Stimulated activated CD8-positive, alpha-beta memory T cell treated with anti-CD3 and anti-CD28 coated beads, Interleukin-12 subunit alpha, Interleukin-12 subunit beta, amount 100 ng/mL, for 24 hours (primary cell): ENCODE data around the gene PNLIPRP2.

Experiments used
- DNase-seq: peaks from one replicate; pipeline ENCODE4 v3.0.0-alpha.2; 2020; ENCODE audit errors: extremely low read depth

Gene PNLIPRP2

DNA sequence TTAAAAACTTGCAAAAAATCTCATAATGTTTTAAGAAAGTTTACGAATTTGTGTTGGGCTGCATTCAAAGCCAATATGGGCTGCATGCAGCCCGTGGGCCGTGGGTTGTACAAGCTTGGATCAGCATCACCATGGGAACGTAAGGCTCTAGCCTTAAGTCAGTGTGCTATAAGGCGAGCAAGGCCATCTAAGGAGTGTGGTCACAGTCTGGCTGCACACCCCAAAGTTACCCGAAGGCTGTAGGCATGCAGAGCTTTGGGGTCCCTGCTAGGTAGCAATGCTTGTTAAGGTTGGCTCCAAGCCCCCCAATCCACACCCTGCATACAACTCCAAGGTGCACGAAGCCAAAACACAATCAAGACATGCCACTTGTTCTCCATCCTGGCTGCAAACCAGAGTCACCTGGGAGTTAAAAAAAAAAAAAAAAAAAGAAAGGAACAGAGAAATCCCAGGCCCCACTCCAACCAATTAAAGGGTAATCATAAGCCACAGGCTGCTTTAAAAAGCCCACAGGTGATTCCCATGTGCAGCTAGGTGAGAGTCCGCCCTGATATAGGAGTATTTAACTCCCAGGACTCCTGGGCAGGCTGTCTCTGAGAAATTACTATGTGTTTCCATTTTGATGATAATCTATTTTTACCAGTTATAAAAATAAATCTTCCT lies 8.5 kb upstream of the PNLIPRP2 start:
- no peak for DNase-seq

DNA sequence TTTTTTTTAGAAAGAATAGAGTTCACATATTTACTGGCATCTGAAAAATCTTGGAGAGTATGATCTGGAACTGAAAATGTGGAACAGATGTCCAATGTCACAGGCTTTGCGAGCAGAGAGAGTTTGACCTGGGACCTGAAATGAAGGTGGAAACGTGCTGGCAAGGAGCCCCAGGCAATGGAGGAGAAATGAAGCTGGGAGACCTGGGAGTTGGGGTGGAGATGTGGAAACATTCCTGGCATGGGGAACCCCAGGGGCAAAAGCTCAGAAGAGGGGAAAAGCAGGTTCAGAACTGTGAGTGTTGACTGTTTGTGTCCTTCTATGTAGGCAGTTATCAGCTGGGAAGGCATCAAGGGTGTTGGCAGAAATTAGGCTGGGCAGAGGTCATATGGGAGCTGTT lies 7.3 kb upstream of the PNLIPRP2 start:
- no peak for DNase-seq

DNA sequence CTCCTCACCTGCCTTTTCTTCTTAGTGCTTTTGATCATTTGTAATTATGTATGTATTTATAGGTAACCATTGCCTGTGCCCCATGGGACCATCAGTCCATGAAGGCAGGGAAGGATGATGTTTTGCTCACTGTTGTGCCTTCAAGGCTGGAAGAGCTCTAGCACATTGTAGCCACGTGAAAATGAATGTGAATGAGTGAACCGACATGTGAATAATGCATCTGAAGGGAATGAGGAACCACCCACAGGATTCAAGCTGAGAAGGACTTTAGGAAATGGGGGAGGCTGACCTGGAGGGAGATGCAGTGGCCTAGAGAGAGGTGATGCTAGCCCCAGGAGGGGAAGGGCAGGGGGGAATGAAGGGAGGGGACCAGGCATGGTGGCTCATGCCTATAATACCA lies 6.0 kb upstream of the PNLIPRP2 start:
- no peak for DNase-seq

DNA sequence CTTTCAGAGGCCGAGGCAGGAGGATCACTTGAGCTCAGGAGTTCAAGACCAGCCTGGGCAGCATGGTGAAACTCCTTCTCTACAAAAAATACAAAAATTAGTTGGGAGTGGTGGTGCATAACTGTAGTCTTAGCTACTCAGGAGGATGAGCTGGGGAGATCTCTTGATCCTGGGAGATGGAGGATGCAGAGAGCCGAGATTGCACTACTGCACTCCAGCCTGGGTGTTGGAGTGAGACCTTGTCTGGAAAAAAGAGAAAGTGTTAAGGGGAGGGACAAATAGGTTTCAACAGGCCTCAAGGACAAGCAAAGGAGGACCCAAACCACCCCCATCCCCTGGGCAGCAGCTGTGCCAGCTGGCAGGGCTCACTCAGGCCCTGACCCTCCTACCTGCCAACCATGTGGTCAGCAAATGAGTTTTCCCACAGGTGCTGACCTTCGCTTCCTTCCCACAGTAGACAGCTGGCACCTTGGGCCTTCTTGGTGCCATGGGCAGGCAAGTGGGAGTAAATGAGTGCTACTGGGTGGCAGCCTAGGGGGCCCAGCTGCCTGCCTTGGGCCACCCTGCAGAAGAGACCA lies 5.5 kb upstream of the PNLIPRP2 start:
- DNase-seq, result no peak

DNA sequence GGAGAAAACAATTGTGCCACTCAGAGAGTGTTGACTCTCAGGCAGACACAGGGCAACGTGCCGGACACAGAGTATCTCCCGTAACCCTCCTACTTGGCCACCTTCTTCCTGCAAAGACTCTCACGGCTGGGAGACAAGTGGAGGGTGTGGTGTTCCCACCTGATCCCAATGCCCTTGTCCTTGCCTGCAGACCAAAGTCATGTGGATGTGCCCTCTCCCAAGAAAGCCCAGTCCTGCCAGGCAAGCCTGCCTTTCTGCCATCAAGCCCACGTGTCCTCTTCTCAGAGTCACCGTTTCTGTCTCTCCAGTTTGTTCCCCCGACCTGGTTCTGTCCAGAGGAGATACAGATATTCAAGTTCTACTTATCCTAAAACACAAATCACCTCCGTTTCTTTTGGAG lies 723 bp downstream of the PNLIPRP2 start:
- DNase-seq, result no peak

DNA sequence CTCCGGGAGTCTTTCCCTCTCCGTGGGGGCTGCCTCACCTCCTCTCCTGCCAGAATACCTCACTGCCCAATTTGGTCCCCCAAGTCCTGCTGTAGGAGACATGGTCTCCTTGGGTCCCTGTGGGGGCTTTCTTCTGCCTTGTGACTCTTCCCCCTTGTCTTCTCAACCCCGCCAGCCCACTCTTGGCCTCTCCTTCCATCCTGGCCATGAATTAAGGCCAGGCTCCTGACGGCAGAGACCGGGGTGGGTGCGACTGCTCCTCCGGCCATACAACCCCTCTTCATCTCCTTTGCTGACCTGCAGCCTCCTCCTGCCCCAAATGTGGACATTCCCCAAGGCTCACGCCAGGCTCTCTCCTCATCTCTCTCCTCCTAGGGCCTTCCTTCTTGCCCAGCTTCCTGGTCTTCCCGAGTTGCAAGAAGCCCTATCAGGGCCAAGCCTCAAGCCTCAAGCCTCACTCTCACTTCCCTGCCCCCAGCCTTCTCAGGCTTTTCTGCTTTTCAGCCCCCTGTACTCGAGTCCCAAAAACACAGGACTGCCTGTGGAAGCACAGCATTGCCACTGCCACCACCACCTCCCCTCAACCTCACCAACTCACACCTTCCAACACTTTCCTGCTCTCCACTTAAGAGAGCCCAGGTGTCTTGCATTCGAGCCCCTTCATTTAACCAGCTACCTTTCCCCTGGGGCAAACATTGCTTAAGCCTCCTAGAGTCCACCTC lies 1.3 kb downstream of the PNLIPRP2 start:
- DNase-seq, result no peak

DNA sequence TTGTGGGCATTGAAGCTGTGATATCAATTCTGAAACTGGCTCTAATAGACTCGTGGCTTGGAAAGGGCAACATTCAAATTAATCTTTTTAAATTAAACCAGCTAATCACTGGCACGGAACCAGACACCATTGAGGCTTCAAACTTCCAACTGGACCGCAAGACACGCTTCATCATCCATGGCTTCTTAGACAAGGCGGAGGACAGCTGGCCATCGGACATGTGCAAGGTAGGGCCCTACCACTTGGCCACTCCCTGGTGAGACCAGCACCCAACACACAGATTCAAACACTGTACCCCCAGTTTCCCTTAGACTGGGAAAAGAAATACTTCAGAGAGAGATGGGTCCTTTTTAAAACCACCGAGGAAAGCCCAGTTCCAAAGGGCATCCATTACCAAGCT lies 5.1 kb downstream of the PNLIPRP2 start:
- DNase-seq, result no peak

DNA sequence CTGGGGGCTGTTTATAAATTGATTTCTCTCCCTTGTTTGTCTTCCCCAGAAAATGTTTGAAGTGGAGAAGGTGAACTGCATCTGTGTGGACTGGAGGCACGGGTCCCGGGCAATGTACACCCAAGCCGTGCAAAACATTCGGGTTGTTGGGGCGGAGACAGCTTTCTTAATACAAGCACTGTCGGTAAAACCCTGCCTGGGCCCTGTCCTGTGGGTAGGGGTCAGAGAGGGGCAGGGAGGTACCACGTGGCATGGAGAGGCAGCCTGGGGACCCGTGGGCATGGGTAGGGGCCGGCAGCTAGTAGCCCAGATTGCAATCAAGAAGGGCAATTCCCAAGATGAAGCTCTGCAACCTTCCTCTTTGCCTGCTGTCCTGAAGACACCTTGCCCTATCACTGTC lies 6.1 kb downstream of the PNLIPRP2 start:
- no peak for DNase-seq

DNA sequence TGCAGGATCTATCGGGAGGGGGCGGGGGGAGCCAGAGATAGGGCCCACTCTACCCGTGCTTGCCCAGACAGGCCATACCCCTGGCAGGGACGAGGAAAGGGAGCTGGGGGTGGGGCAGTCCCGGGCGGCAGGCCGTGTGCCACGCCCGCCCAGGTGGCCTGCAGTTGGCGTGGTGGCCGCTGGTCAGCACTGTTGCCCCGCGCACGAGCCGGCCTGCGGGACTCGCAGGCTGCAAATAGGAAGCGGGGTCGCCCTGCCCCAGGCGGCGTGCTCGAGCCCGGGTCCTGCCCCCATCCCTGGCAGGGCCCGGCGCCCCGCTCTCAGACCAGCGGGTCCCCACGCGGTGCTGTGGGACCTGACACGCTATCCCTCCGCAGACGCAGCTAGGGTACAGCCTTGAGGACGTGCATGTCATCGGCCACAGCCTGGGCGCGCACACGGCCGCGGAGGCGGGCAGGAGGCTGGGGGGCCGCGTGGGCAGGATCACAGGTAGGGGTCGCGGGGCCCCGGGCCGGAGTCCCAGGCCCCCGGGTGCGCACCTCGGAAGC lies 6.7 kb downstream of the PNLIPRP2 start:
- DNase-seq, result no peak

DNA sequence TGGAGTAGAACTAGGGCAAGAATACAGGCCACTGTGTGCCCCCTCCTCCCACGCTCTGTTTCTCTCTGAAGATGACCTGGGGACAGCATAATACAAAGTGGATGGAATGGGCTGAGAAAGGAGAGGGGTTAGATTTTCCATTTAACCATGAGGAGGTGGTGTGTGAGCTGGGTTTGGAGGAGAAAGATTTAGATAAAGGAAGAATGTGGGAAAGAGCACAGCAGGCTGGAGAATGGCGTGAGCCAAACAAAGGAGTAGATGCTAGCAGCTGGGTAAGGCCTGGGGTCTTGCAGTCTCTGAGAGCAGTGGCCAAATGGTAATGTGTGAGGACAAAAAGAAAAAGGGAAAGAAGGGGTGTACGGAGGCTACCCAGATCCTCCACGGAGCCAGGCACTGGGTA lies 8.6 kb downstream of the PNLIPRP2 start:
- DNase-seq, result no peak

DNA sequence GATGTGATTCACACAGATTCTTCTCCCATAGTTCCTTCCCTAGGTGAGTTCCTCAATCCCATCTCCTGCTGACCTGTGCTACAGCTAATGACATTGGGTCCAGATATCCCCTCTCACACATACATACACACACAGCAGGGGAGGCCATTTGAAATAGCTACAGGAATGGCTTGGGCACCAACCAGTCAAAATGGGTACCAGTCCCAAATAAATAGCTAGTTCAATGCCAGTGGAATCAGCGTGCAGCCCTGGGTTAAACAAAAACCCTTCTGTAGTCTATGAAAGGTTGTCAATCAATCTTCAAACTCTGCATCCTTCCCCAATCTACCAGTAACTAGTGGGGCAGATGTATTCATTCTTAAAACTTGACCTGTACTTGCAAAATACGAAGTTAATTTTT lies 9.3 kb downstream of the PNLIPRP2 start:
- DNase-seq, result no peak

DNA sequence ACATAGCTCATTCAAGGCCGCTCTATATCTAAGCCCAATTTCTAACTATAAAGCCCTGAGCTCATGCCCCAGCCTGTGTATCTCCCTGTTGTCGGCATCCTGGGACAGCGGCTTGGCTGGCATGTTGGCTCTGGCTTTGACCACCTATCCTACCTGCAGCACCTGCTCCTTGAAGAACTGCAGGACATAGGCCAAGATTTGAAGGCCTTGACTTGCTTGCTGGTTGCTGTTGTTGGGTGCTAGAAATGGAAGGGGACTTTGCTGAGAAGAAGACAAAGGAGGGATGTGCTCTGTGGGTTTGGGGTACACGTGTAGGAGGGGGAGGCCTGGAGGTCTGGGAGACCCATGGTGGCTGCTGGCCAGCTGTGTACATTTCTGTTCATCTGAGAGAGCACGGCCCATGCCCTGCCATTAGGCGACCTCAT lies 11.1 kb downstream of the PNLIPRP2 start:
- DNase-seq, result no peak

DNA sequence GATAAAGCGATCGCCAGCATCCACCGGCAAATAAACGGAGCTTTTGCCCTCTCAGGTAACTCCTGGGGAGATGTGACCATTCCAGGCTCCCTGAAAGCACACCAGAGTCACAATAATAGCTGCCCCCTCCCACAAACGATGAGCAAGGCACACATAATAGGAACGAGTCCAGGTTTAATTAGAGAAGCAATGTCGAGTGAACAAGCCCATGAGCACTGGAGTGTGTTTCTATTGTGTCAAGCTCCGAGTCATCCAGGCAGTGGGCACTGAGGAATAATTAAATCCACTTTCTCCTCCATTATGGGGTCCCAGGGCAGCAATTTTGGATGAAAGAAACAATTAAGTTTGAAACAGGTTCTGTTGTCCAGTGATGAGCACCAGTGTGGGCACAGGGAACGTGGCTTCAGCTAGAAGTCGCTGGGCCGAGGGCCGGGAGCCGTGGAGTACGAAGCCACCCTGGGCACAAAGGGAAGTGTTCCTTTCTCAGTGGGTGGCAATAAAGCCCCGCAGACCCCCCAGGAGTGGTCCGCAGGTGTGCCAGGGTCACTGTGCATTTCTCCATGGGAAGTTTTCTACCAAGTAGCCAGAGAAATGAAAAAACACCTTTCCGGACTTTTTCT lies 12.0 kb downstream of the PNLIPRP2 start:
- no peak for DNase-seq

DNA sequence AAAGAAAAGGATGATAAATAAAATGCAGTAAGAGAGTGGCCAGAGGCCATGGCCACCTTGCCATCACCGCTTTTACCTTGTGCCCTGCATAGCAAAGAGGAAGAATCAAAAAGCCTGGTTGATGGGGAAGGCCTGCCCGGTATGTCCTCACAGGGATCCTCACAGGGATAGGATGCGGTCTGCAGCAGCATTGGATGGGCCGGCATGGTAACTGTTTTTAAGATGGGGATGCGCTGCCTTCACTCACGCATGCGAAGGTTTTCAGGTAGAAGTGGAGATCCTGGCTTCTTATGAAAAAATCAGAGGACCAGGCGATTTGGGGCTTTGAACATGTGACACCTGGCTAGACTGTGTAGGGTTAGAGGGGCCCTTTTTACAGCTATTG lies 12.5 kb downstream of the PNLIPRP2 start:
- DNase-seq, result no peak

DNA sequence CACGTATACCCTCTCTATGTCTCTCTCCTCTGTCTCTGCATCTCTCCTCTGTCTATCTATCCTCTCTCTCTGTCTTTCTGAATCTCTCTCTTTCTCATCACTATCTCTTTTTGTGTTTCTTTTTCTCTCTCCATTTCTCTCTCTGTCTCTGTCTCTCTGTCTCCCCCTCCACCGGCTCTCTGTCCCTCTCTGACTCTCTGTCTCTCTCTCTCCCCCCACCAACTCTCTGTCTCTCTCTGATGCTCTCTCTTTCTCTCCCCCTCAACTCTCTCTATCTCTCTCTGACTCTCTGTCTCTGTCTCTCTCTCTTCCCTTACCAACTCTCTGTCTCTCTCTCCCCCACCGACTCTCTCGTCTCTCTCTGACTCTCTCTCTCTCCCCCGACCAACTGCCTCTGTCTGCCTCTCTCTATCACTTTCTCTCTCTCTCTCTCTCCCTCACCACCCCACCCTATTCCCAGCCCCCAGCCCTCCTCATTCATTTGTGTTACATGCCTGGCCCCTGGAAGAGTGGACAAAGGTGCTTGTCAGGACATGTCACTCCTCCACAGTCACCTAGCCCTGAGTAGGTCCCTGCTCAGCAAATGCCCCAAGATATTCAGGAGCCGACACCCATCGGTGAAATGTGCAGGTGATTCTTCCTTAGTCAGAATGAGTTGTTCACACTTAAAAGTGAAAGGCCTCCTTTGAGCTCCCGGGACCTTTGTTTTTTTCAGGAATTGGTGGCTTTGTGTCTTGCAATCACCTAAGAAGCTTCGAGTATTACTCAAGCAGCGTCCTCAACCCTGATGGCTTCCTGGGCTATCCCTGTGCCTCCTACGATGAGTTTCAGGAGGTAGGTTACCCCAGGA lies 13.6 kb downstream of the PNLIPRP2 start:
- DNase-seq, result no peak

DNA sequence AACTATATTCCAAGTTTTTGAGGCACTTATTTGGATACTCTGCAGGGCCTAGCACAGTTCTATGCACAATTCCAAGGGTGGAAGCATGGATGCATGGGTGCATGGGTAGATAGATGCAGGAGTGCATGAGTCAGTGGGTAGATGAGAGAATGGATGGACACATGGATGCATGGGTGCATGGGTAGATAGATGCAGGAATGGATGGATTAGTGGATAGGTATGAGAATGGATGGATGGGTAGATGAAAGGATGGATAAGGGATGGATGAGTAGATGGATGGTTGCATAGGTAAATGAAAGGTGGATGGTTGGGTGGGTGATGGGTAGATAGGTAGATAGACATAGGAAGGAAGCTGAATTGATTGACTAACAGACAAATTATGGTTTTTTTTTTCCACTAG lies 15.6 kb downstream of the PNLIPRP2 start:
- DNase-seq, result no peak

DNA sequence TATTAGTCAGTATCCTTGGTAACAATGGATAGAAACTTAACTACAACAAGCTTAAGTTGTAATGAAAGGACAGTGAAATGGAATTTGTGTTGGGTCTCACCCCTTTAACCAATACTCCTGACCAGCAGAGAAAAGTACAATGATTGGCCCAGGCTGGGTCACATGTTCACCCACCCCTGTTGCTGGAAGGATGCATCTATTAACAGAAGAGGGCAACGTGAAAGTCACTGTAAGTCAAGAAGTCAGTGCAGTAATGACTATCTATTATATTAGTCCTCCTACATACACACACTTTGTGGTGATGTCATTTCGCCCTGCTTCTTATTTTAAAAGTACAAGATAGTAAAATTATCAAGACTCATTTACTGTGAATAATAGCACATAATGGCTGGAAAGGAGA lies 16.2 kb downstream of the PNLIPRP2 start:
- no peak for DNase-seq

DNA sequence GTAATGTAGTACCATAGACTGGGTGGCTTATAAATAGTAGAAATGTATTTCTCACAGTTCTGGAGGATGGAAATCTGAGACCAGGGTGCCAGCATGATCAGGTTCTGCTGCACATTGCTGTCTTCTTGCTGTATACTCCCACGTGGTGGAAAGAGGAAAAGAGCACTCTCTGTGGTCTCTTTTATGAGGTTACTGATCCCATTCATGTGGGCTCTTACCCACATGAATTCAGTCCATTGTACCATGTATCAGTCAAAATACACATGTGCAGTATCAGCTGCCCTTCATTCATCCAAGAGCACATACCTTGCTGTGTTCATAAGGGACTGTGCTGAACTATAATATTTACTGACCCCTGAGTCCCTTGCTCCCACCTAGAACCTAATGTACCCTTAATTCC lies 17.1 kb downstream of the PNLIPRP2 start:
- no peak for DNase-seq

DNA sequence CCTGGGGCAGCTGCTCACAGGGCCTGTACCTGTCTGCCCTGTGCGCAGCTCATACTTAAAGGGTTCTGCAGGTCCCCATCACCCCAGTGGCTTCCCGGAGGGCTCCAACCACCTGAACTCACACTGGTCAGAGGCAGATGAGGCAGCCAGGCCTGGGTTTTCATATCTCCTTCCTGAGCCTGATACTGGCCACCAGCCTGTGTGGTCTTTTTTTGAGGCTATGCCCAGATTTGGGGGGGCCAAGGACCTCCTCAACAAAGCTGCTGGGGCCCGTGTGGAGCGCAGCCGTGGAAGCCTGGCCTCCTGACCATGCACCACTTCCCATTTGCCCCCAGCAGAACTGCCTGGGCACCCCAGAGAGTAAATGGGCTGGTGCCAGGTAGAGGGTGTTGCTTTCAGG lies 25.7 kb downstream of the PNLIPRP2 start:
- DNase-seq, result no peak

DNA sequence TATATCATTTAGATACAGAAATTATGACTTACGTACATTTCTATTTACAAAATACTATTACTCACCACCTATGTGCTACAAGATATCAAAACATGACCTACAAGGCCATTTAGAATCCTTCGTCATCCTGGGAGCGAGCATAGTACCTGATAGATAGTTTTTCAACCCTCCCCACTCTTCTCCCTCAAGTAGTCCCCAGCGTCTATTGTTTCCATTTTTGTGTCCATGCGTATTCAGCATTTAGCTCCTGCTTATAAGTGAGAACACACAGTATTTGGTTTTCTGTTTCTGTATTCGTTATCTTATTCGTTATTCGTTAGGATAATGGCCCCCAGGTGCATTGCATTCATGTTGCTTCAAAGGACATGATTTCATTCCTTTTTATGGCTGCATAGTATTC lies 28.1 kb downstream of the PNLIPRP2 start:
- DNase-seq, result no peak

DNA sequence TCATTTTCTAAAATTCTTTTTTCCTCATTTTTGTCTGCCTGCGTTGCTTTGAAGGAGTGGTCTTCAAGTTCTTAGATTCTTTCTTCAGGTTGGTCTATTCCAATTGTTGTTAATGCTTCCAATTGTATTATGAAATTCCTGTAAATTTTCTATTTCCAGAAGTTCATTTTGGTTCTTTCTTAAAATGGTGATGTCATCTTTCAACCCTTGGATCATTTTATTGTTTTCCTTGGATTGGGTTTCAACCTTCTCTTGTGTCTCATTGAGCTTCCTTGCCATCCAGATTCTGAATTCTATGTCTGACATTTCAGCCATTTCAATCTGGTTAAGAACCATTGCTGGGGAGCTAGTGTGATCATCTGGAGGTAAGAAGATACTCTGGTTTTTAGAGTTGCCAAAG lies 33.1 kb downstream of the PNLIPRP2 start:
- DNase-seq, result no peak

DNA sequence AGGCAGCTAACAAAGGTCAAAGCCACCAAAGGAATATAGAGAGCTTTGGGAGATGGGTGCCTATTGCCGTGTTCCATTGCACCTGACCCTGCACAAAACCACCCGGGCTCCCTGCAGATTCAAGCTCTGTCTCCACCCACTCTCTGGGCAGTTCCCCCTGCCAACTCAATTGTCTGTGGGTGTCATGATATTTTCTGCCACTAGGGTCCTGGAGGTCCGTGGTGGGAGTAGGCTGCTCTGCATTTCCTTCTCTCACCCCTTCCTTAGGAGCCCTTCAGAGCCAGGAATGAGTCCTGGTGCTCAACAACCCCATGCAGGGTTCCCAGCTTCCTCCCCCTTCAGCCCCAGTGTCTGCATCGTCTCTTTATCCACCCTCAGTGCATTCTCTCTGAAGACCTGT lies 34.1 kb downstream of the PNLIPRP2 start:
- DNase-seq, result no peak
